ENCODE measurements around the gene ARL15.

ARL15 gene

GRCh38 chr5:54272746-54273145 lies 37.6 kb downstream of the ARL15 start:
- no peak for DNase-seq (ENCODE audit: low read depth)
- H3K4me3 ChIP-seq (ENCODE audit: low read depth, low read length), result no peak overlapping the region
- in situ Hi-C loops (cut with HindIII; ENCODE audit: low sequenced_read_pairs), result no loop called here
- TF ChIP-seq CTCF (IDR thresholded peaks at IDR 0.05; ENCODE audit: low read depth, low read length, missing control alignments), result no peak

GRCh38 chr5:54270326-54270725 lies 40.0 kb downstream of the ARL15 start:
- in situ Hi-C loops (cut with HindIII; ENCODE audit: low sequenced_read_pairs), result no loop called here
- no peak for TF ChIP-seq CTCF (IDR thresholded peaks at IDR 0.05; ENCODE audit: low read depth, low read length, missing control alignments)
- no peak overlapping the region for H3K4me3 ChIP-seq (ENCODE audit: low read depth, low read length)
- no peak for DNase-seq (ENCODE audit: low read depth)

GRCh38 chr5:54264574-54264973 lies 45.8 kb downstream of the ARL15 start:
- no peak for DNase-seq (ENCODE audit: low read depth)
- TF ChIP-seq CTCF (IDR thresholded peaks at IDR 0.05; ENCODE audit: low read depth, low read length, missing control alignments), result no peak
- in situ Hi-C loops (cut with HindIII; ENCODE audit: low sequenced_read_pairs), result no loop called here
- no peak overlapping the region for H3K4me3 ChIP-seq (ENCODE audit: low read depth, low read length)

- in situ Hi-C loops (cut with HindIII; ENCODE audit: low sequenced_read_pairs), result no loop called here
- no peak for DNase-seq (ENCODE audit: low read depth)
- no peak for TF ChIP-seq CTCF (IDR thresholded peaks at IDR 0.05; ENCODE audit: low read depth, low read length, missing control alignments)
- no peak overlapping the region for H3K4me3 ChIP-seq (ENCODE audit: low read depth, low read length)
Measured at GRCh38 chr5:54263447-54263846, 46.9 kb downstream of the ARL15 start.

GRCh38 chr5:54261596-54261995 lies 48.8 kb downstream of the ARL15 start:
- DNase-seq (ENCODE audit: low read depth), result no peak
- H3K4me3 ChIP-seq (ENCODE audit: low read depth, low read length), result no peak overlapping the region
- in situ Hi-C loops (cut with HindIII; ENCODE audit: low sequenced_read_pairs), result no loop called here
- no peak for TF ChIP-seq CTCF (IDR thresholded peaks at IDR 0.05; ENCODE audit: low read depth, low read length, missing control alignments)

- in situ Hi-C loops (cut with HindIII; ENCODE audit: low sequenced_read_pairs), result no loop called here
Measured at GRCh38 chr5:54259981-54260380, 50.4 kb downstream of the ARL15 start.

More at GRCh38 chr5:54259981-54260380, 50.4 kb downstream of the ARL15 start:
- TF ChIP-seq CTCF (IDR thresholded peaks at IDR 0.05; ENCODE audit: low read depth, low read length, missing control alignments), result no peak
- H3K4me3 ChIP-seq (ENCODE audit: low read depth, low read length), result no peak overlapping the region
- no peak for DNase-seq (ENCODE audit: low read depth)

Measured in astrocyte of the cerebellum (primary cell).